CD4-positive, alpha-beta T cell treated with Interleukin-17A for 1 hour (primary cell): Measurements from ENCODE around the gene MON1B.
A peak's percentile ranks its signal among the peaks of the same experiment; 100 is the strongest.
"Not testable (repeated sequence)": the region's sequence is repeated elsewhere in the genome, so short reads cannot be mapped to it uniquely, and the experiment has no call there.

Experiments used
- DNase-seq: peaks from one replicate; pipeline ENCODE4 v3.0.0-alpha.2; 2020

The MON1B gene

GRCh38 chr16:77190478-77191258 lies at the start of gene MON1B:
MON1B (plus strand) TSS chr16:77191190; CDS start chr16:77191486, 296 bp downstream.
- peak; percentile 97 for DNase-seq

DNA sequence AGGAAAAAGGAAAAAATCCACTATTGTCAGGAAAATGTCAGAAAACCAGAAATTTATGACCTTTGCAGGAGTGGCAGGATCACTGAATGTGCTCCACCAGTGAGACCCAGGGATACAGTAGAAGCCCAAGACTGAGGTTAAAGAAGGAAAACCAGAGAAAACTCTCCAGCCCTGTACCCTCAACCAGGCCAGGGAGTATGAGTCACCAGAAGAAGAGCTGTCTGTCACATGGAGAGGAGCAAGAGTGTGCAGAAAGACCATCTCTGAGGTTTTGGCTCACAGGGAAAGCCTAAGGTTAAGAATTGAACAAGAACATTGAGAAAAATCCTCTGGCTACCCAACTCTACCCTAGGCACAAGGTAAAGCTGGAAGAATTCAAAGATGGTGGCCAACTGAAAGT lies 47.6 kb upstream of the MON1B start:
- no peak for DNase-seq

- no peak for DNase-seq
Measured at GRCh38 chr16:77148121-77148520, 42.9 kb upstream of the MON1B start.

- DNase-seq = no peak
Measured at GRCh38 chr16:77157346-77158058, 33.5 kb upstream of the MON1B start.

- DNase-seq = no peak
Measured at GRCh38 chr16:77158293-77158692, 32.7 kb upstream of the MON1B start.

- no peak for DNase-seq
Measured at GRCh38 chr16:77165006-77165405, 26.0 kb upstream of the MON1B start.

DNA sequence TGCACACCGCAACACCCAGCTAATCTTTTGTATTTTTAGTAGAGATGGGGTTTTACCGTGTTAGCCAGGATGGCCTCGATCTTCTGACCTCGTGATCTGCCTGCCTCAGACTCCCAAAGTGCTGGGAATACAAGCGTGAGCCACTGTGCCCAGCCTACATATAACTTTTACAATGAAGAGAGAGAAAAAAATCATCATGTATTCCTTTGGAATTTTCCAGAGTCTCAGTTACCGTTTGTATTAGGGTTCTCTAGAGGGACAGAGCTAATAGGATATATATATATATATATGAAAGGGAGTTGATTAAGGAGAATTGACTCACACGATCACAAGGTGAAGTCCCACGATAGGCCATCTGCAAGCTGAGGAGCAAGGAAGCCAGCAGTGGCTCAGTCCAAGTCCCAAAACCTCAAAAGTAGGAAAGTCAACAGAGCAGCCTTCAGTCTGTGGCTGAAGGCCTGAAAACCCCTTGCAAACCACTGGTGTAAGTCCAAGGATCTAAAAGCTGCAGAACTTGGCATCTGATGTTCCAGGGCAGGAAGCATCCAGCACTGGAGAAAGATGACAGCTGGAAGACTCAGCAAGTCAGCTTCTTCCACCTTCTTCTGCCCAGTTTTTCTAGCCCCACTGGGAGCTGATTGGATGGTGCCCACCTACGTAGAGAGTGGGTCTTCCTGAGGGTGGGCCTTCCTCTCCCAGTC lies 25.3 kb upstream of the MON1B start:
- not testable (repeated sequence) for DNase-seq

DNA sequence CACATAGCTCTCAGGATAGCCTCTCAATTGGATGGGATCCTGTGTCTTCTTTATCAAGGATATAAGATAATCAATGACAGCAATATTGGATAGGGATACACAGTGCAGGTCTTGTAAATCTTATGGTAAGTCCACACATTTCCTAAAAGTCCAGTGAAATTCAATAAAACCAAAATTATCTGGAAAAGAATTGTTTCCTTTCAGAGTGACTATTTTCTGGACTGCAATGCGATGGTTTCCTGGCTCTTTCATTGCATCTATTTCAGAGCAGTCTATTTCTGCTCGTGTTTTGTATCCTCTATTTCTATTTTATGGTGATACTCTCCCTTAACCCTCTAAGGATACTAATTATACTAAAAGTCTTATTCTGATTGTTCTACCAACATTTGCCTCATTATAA lies 24.3 kb upstream of the MON1B start:
- no peak for DNase-seq

- no peak for DNase-seq
Measured at GRCh38 chr16:77168901-77169300, 22.1 kb upstream of the MON1B start.

DNA sequence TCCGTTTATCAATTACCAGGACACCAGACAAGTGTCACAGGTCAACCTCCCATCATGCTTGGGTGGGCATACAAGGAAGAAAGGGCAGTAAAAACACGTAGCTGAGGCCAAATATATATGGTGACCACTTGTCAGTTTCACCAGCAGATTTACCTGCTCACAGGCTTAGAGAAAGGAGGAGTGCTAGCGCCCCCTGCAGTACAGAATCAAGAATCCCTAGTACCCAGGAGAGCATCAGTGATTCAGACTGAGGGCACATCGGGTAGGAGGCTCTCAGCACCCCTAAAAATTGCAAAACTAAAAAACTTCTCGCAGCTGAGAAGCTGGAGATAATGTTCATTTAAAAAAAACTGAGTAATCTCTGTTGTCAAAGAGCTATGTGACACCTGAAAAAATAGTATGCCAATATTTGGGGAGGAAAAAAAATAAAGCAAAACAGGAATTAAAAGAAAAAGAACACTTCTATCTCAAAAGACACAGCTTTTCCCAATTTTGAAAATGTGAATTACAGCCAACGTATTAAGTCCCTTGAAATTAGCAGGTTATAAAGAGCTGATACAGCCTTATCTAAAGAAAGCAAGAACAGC lies 21.2 kb upstream of the MON1B start:
- peak; percentile 43 for DNase-seq

GRCh38 chr16:77170805-77171204 lies 20.2 kb upstream of the MON1B start:
- DNase-seq = no peak

- DNase-seq = peak; percentile 59
Measured at GRCh38 chr16:77171745-77172635, 19.0 kb upstream of the MON1B start.

- no peak for DNase-seq
Measured at GRCh38 chr16:77172951-77173350, 18.0 kb upstream of the MON1B start.

- DNase-seq = no peak
Measured at GRCh38 chr16:77183137-77183536, 7.9 kb upstream of the MON1B start.

DNA sequence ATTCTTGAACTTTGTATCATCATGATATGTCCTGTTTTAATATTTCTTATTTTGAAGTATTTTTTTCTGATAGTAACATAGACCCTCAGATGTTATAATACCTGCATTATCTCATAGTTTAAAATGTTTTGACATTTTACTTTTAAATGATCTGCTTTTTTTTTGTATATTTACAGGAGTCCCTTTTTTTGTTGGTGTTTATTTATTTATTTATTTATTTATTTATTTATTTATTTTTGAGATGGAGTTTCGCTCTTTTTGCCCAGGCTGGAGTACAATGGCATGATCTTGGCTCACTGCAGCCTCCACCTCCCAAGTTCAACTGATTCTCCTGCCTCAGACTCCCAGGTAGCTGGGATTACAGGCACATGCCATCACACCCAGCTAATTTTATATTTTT lies 4.7 kb upstream of the MON1B start:
- DNase-seq = not testable (repeated sequence)

GRCh38 chr16:77190190-77190477 lies 856 bp upstream of the MON1B start:
- no peak for DNase-seq

GRCh38 chr16:77191259-77191969 lies 424 bp downstream of the MON1B start:
- peak; percentile 46 for DNase-seq

DNA sequence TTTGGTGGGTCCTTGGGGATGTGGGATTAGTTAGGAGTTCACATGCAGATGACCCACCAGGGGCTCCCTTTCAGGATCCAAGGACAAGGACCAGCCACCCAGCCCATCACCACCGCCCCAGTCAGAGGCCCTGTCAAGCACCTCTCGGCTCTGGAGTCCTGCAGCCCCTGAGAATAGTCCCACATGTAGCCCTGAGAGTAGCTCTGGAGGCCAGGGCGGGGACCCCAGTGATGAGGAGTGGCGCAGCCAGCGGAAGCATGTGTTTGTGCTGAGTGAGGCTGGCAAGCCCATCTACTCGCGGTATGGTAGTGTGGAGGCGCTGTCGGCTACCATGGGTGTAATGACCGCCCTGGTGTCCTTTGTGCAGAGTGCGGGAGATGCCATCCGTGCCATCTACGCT lies 2.4 kb downstream of the MON1B start:
- DNase-seq = no peak

- no peak for DNase-seq
Measured at GRCh38 chr16:77194295-77195231, 3.6 kb downstream of the MON1B start.

DNA sequence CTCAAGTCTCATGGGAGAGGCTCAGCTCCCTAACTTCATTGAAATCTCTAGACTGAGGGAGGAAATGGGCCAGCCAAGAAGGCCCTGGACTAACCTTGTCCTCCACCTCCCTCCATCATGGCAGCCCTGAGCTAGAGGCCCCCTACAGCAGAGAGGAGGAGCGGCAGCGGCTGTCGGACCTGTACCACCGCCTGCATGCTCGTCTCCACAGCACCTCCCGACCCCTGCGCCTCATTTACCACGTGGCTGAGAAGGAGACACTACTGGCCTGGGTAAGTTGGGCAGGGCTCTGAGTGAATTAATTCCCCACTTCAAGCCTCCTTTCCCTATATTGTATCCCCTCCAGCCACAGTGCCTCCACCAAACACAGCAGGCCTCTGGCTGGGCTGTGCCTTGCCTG lies 4.4 kb downstream of the MON1B start:
- no peak for DNase-seq

DNA sequence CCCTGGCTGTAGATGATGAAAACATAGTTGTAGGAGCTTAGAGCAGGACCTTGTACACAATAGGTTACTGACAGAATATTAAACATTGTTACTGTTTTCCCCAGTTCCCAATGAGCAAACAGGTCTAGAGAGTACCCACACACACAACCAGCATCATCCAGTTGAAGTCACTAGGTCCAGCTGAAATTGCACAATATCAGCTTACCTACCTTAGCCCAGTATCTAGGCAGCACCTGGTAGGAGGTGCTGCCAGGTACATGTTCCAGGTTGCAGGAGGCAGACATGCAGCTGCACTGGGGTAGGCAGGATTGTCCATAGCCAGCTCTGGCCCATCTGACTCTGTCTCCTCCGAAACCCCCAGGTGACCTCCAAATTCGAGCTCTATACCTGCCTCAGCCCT lies 6.8 kb downstream of the MON1B start:
- DNase-seq = no peak
